Measurements from ENCODE around the gene FASTKD1.
"Not testable (repeated sequence)": the region's sequence is repeated elsewhere in the genome, so short reads cannot be mapped to it uniquely, and the experiment has no call there.

Gene FASTKD1

GRCh38 chr2:169570752-169571151 lies 2.9 kb downstream of the FASTKD1 start:
- not testable (repeated sequence) for DNase-seq

- DNase-seq, result no peak
These were observed 3.7 kb downstream of the FASTKD1 start for GRCh38 chr2:169569948-169570347.

GRCh38 chr2:169565686-169566085 lies 8.0 kb downstream of the FASTKD1 start:
- DNase-seq, result no peak

- no peak for DNase-seq
These were observed 11.1 kb downstream of the FASTKD1 start for GRCh38 chr2:169562519-169562918.

GRCh38 chr2:169562084-169562483 lies 11.6 kb downstream of the FASTKD1 start:
- not testable (repeated sequence) for DNase-seq

- DNase-seq, result no peak
These were observed 12.3 kb downstream of the FASTKD1 start for GRCh38 chr2:169561364-169561763.

GRCh38 chr2:169546756-169547155 lies 26.9 kb downstream of the FASTKD1 start:
- no peak for DNase-seq

- no peak for DNase-seq
These were observed 31.2 kb downstream of the FASTKD1 start for GRCh38 chr2:169542433-169542832.

- no peak for DNase-seq
These were observed 33.5 kb downstream of the FASTKD1 start for GRCh38 chr2:169540146-169540545.

GRCh38 chr2:169539460-169539859 lies 34.2 kb downstream of the FASTKD1 start:
- DNase-seq, result not testable (repeated sequence)

- DNase-seq, result peak; percentile 88
These were observed 45.4 kb downstream of the FASTKD1 start for GRCh38 chr2:169528271-169528701.

- no peak for DNase-seq
These were observed 47.2 kb downstream of the FASTKD1 start for GRCh38 chr2:169526451-169526850.

- no peak for DNase-seq
These were observed 48.2 kb downstream of the FASTKD1 start for GRCh38 chr2:169525434-169525833.

- DNase-seq, result no peak
These were observed 50.0 kb downstream of the FASTKD1 start for GRCh38 chr2:169523681-169524080.

- no peak for DNase-seq
These were observed 52.8 kb downstream of the FASTKD1 start for GRCh38 chr2:169520896-169521295.

GRCh38 chr2:169516488-169516995 lies 57.1 kb downstream of the FASTKD1 start:
- DNase-seq, result not testable (repeated sequence)

- DNase-seq, result not testable (repeated sequence)
These were observed 58.9 kb downstream of the FASTKD1 start for GRCh38 chr2:169514758-169515157.

- DNase-seq, result no peak
These were observed 59.7 kb downstream of the FASTKD1 start for GRCh38 chr2:169513926-169514325.

- no peak for DNase-seq
These were observed 60.6 kb downstream of the FASTKD1 start for GRCh38 chr2:169513094-169513493.

GRCh38 chr2:169512525-169512924 lies 61.1 kb downstream of the FASTKD1 start:
- no peak for DNase-seq

- DNase-seq, result no peak
These were observed 61.8 kb downstream of the FASTKD1 start for GRCh38 chr2:169511818-169512217.

GRCh38 chr2:169510496-169510895 lies 63.2 kb downstream of the FASTKD1 start:
- DNase-seq, result no peak

- no peak for DNase-seq
These were observed 63.7 kb downstream of the FASTKD1 start for GRCh38 chr2:169509955-169510354.

GRCh38 chr2:169509298-169509885 lies 64.3 kb downstream of the FASTKD1 start, which contains the start of gene KLHL41:
Gene KLHL41 (plus strand): TSS chr2:169509702. CDS start chr2:169509779, 77 bp downstream.
- no peak for DNase-seq

- DNase-seq, result no peak
These were observed 66.0 kb downstream of the FASTKD1 start for GRCh38 chr2:169507698-169508097.

Data from stimulated activated CD8-positive, alpha-beta memory T cell treated with anti-CD3 and anti-CD28 coated beads, Interleukin-4, amount 100 ng/mL, for 48 hours (primary cell).